Prostate gland (tissue), 2 donors: ENCODE data around the gene RER1. TPM values are rescaled to one million over a fixed set of nuclear protein-coding genes. Genes with fewer than 3 reads are reported as not detected.

Experiments used
- DNase-seq: peaks from one replicate; pipeline ENCODE4 v3.0.0-alpha.2; 2019; ENCODE audit warnings: low spot score
- H3K27ac ChIP-seq, 2 donors: fragments of 200-600 bp; sonication (generic); 2 replicates each; pipeline ENCODE4 v1.5.1; 2017 to 2019
- H3K27me3 ChIP-seq: fragments of 200-600 bp; sonication (generic); replicated peaks from 2 replicates; pipeline ENCODE4 v1.5.1; 2019; ENCODE audit not compliant: insufficient read depth
- H3K36me3 ChIP-seq, 2 donors: fragments of 200-600 bp; sonication (generic); 1 replicate in 1 of 2; 2 replicates in 1 of 2; pipeline versions ENCODE4 v1.5.1 to v1.8.1; 2017 to 2019
- H3K4me1 ChIP-seq: fragments of 200-600 bp; sonication (generic); replicated peaks from 2 replicates; pipeline ENCODE4 v1.5.1; 2019
- H3K4me3 ChIP-seq, 2 donors: fragments of 200-600 bp; sonication (generic); 2 replicates each; pipeline ENCODE4 v1.5.1; 2017 to 2019
- H3K9me3 ChIP-seq: fragments of 200-600 bp; sonication (generic); 2 replicates; pipeline ENCODE4 v1.5.1; 2017
- CTCF ChIP-seq, 4 experiments: fragments of 200-600 bp in 2 of 4; fragments of 450-650 bp in 2 of 4; sonication (generic) in 2 of 4; IDR thresholded peaks; 1 replicate in 3 of 4; 2 replicates in 1 of 4; pipeline ENCODE4 v1.5.1; 2016 to 2019; ENCODE audit warnings: antibody characterized with exemption in 4 of 4, mild to moderate bottlenecking in 2 of 4, moderate library complexity in 2 of 4
- POLR2A ChIP-seq: fragments of 450-650 bp; IDR thresholded peaks from one replicate; pipeline ENCODE4 v1.6.1; 2016; ENCODE audit warnings: antibody characterized with exemption, mild to moderate bottlenecking
- POLR2AphosphoS5 ChIP-seq: sonication (generic); formaldehyde crosslinking; IDR thresholded peaks from one replicate; pipeline ENCODE4 v1.6.1; 2017; ENCODE audit warnings: antibody characterized with exemption
- WGBS: methylation state at CpG from one replicate; pipeline ENCODE4 v1.1.5; 2018; 5-methylcytosine and 5-hydroxymethylcytosine counted together
- intact Hi-C: fragments of 100-400 bp; cut with DNase I; formaldehyde crosslinking; loops from one replicate; pipeline ENCODE4 v1.14.2; 2022
- total RNA-seq, 2 donors: library from RNA; depleted of rRNA; stranded (reverse); fragments of >200 nt; gene quantifications; one replicate each; pipeline ENCODE4 v1.1.0, GENCODE V29; 2016

Gene RER1
- total RNA-seq, 2 donors from 2014 or later = 86.1 to 97.0 TPM

- WGBS = 66% methylated on average over 23 of the region's 23 CpGs
- no peak overlapping the region for H3K27ac ChIP-seq
- intact Hi-C loops = no loop called here
- DNase-seq = no peak
- H3K4me3 ChIP-seq = no peak overlapping the region
- TF ChIP-seq POLR2A = no peak
- TF ChIP-seq CTCF (IDR thresholded peaks at IDR 0.05) = no peak
- no peak for TF ChIP-seq POLR2AphosphoS5
- H3K4me1 ChIP-seq = no peaks in the 10 kb centered on the region
- H3K36me3 ChIP-seq = no peaks in the 10 kb centered on the region
- H3K27me3 ChIP-seq = no peaks in the 10 kb centered on the region
- no peaks in the 10 kb centered on the region for H3K9me3 ChIP-seq
Observed at GRCh38 chr1:2375246-2375922, 16.3 kb upstream of the RER1 start.

- intact Hi-C loops = no loop called here
- H3K36me3 ChIP-seq = no peaks in the 10 kb centered on the region
- WGBS = 85% methylated on average over 7 of the region's 7 CpGs
- no peak for DNase-seq
- no peak overlapping the region for H3K27ac ChIP-seq
- no peak overlapping the region for H3K4me3 ChIP-seq
- no peaks in the 10 kb centered on the region for H3K27me3 ChIP-seq
- no peaks in the 10 kb centered on the region for H3K4me1 ChIP-seq
- no peak for TF ChIP-seq CTCF (IDR thresholded peaks at IDR 0.05)
- no peak for TF ChIP-seq POLR2AphosphoS5
- TF ChIP-seq POLR2A = no peak
- no peaks in the 10 kb centered on the region for H3K9me3 ChIP-seq
Observed at GRCh38 chr1:2375923-2376260, 15.7 kb upstream of the RER1 start.

DNA sequence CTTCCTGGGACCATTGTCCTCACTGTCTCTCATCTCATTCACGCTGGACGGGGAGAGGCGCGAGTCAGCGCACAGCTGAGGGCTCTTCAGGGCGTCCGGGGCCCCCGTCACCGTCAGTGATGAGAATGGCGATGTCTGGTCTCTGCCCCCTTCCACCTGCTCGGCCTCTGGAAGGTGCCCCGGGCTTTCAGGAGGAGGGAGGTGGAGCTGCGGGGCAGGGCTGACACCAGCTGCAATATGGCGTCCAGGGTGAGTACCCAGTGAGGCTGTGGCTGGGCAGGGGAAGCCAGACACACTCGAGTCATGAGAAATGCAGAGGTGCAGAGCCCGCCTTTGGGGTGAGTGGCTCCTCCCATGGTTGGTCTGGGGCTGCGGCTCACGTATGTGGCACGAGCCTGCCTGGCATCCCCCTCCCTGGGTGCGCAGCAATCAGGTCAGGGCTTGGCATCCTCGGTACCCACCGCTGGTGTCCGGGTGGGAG lies 15.3 kb upstream of the RER1 start:
- no peaks in the 10 kb centered on the region for H3K4me1 ChIP-seq
- no peak overlapping the region for H3K4me3 ChIP-seq
- H3K36me3 ChIP-seq = no peaks in the 10 kb centered on the region
- no peaks in the 10 kb centered on the region for H3K27me3 ChIP-seq
- no peak for DNase-seq
- intact Hi-C loops = no loop called here
- H3K9me3 ChIP-seq = no peaks in the 10 kb centered on the region
- TF ChIP-seq POLR2AphosphoS5 (no peak), CTCF (IDR thresholded peaks at IDR 0.05) (no peak), POLR2A (no peak)
- H3K27ac ChIP-seq = no peak overlapping the region
- WGBS = 85% methylated on average over 23 of the region's 23 CpGs

DNA sequence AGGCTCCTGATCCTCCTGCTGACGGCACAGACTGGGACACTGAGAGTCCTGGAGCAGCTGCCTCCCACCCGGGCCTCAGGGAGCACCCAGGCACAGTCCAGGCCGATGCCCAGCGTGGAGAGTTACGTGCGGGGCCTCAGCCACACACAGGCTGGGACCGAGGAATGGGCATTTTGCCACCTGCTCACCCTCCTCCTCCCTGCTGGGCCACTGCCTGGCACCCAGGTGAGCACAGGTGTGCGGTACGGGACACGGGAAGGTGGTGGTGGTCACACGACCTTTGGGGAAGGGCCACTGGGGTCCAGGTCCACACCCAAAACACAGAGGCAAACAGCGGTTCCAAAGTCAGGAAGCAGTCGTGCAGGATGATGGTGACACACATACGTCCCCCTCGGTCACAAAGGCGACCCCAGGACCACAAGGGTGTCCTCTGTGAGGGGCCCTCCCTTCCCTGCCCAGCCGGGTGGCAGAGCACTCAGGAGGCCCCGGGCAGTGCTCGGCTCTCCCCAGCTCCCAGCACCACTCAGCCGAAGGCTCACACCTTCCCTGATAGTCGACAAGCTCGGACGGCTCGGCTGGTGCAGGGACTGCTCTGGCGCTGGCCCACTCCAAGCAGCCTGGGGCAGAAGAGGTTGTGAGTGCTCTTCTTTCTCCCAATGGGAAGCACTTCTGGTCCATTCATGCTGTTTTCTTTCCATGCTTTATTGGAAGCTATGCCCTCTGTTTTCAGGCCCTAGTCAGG lies 14.5 kb upstream of the RER1 start:
- DNase-seq = no peak
- WGBS = 76% methylated on average over 24 of the region's 25 CpGs

More for the DNA sequence above, 14.5 kb upstream of the RER1 start:
- Histone ChIP-seq H3K4me3 (no peak overlapping the region), H3K9me3 (no peaks in the 10 kb centered on the region), H3K27ac (no peak overlapping the region), H3K27me3 (no peaks in the 10 kb centered on the region), H3K4me1 (no peaks in the 10 kb centered on the region), H3K36me3 (no peaks in the 10 kb centered on the region)
- TF ChIP-seq POLR2A (no peak), POLR2AphosphoS5 (no peak), CTCF (IDR thresholded peaks at IDR 0.05) (no peak)
- intact Hi-C loops = no loop called here
